Cardiac muscle cell (in vitro differentiated cells and primary cell): Measurements from ENCODE around the gene ZNF568. TPM values are rescaled to one million over a fixed set of nuclear protein-coding genes. Genes with fewer than 3 reads are reported as not detected.
A peak's percentile ranks its signal among the peaks of the same experiment; 100 is the strongest.

ENCODE experiments used
- DNase-seq, 2 donors: peaks; one replicate each; pipeline versions ENCODE4 v3.0.0 to v3.0.0-alpha.2; 2010 to 2017; ENCODE audit warnings: low read depth in 1 of 2, low spot score in 1 of 2
- H3K27ac ChIP-seq: fragments of 200-600 bp; sonication (generic); 2 replicates; pipeline ENCODE4 v1.5.1; 2016
- H3K27me3 ChIP-seq: fragments of 200-600 bp; sonication (generic); 2 replicates; pipeline ENCODE4 v1.6.0; 2016; ENCODE audit warnings: control low read depth
- H3K36me3 ChIP-seq: fragments of 200-600 bp; sonication (generic); 2 replicates; pipeline ENCODE4 v1.5.1; 2016; ENCODE audit warnings: control low read depth
- H3K4me1 ChIP-seq: fragments of 200-600 bp; sonication (generic); 2 replicates; pipeline ENCODE4 v1.8.1; 2017; ENCODE audit warnings: low read depth, mild to moderate bottlenecking, mixed run types
- H3K4me3 ChIP-seq: fragments of 200-600 bp; sonication (generic); 2 replicates; pipeline ENCODE4 v1.5.1; 2016; ENCODE audit warnings: mild to moderate bottlenecking
- H3K9me3 ChIP-seq: fragments of 200-600 bp; sonication (generic); 2 replicates; pipeline ENCODE4 v1.5.1; 2017; ENCODE audit warnings: low read depth, mild to moderate bottlenecking, control low read depth
- polyA plus RNA-seq: library from polyadenylated mRNA; unstranded; fragments of >200 nt; fragmentation: Nextera tagmentation; extraction: Ambion mirVana; gene quantifications from 2 replicates; pipeline ENCODE4 v1.2.1, GENCODE V29; 2016
- total RNA-seq: library from RNA; depleted of rRNA; stranded (reverse); fragments of >200 nt; gene quantifications from 2 replicates; pipeline ENCODE4 v1.2.3, GENCODE V29; 2016
- TF ChIP-seq, protein P1 (sequence below): IDR thresholded peaks from 2 replicates; pipeline ENCODE4 v1.5.1; 2012; ENCODE audit warnings: low read depth, mild to moderate bottlenecking, low read length

Gene ZNF568
- total and polyA plus RNA-seq, 2 experiments from 2014 or later = 11.7 to 16.6 TPM

- TF ChIP-seq, protein P1, sequence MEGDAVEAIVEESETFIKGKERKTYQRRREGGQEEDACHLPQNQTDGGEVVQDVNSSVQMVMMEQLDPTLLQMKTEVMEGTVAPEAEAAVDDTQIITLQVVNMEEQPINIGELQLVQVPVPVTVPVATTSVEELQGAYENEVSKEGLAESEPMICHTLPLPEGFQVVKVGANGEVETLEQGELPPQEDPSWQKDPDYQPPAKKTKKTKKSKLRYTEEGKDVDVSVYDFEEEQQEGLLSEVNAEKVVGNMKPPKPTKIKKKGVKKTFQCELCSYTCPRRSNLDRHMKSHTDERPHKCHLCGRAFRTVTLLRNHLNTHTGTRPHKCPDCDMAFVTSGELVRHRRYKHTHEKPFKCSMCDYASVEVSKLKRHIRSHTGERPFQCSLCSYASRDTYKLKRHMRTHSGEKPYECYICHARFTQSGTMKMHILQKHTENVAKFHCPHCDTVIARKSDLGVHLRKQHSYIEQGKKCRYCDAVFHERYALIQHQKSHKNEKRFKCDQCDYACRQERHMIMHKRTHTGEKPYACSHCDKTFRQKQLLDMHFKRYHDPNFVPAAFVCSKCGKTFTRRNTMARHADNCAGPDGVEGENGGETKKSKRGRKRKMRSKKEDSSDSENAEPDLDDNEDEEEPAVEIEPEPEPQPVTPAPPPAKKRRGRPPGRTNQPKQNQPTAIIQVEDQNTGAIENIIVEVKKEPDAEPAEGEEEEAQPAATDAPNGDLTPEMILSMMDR = no peak
- Histone ChIP-seq H3K27me3 (no peaks in the 10 kb centered on the region), H3K4me3 (peak overlapping the region; percentile 87), H3K36me3 (peaks cover 6% of the 10 kb centered on the region), H3K4me1 (no peaks in the 10 kb centered on the region), H3K27ac (peak overlapping the region; percentile 91), H3K9me3 (no peaks in the 10 kb centered on the region)
- DNase-seq = peak; percentile 6 to 46
These were observed 859 bp downstream of the ZNF568 start for GRCh38 chr19:36916991-36917390.

GRCh38 chr19:36918090-36918489 is 2.0 kb downstream of the ZNF568 start:
- Histone ChIP-seq H3K27ac (no peak overlapping the region), H3K4me3 (no peak overlapping the region), H3K36me3 (peaks cover 3% of the 10 kb centered on the region), H3K9me3 (no peaks in the 10 kb centered on the region), H3K4me1 (no peaks in the 10 kb centered on the region), H3K27me3 (no peaks in the 10 kb centered on the region)
- DNase-seq = no peak
- TF ChIP-seq, protein P1 = no peak

DNA sequence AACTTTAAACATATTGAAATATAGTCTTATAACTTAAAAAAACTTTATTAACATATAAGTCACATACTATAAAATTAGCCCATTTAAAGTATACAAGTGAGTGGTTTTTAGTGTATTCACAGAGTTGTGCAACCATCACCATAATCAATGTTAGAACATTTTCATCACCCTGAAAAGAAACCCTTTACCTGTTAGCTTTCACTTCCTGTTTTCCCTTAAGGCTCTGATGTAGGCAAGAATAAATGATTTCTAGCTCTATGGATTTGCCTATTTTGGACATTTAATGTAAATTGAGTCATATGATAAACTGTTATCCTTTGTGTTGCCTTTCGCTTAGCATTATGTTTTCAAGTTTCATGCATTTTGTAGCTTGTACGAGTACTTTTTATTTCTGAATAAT is 15.6 kb downstream of the ZNF568 start:
- DNase-seq = no peak
- H3K27ac ChIP-seq = no peak overlapping the region
- no peak overlapping the region for H3K4me3 ChIP-seq
- H3K36me3 ChIP-seq = peaks cover under 1% of the 10 kb centered on the region
- TF ChIP-seq, protein P1 = no peak
- H3K27me3 ChIP-seq = no peaks in the 10 kb centered on the region
- no peaks in the 10 kb centered on the region for H3K4me1 ChIP-seq
- no peaks in the 10 kb centered on the region for H3K9me3 ChIP-seq

DNA sequence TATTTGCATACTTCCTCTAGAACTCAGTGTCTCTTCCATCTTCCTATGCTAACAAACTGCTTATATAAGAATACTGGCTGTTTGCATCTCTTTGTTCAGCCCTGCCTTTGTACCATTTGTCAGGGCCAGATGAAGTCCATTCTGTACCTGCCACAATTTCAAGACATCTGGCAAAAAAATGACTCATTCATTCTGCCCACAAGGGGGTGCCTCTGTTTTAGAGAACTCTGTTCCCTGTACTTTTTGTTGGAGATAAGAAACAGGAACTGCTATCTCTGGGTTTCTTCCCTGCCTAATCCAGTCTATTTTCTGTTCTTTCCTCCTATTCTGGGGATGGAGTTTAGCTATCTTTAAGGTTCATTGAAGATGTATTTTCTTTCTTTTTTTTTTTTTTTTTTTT is 23.0 kb downstream of the ZNF568 start:
- H3K4me3 ChIP-seq = no peak overlapping the region
- H3K36me3 ChIP-seq = peaks cover 19% of the 10 kb centered on the region
- no peaks in the 10 kb centered on the region for H3K27me3 ChIP-seq
- no peaks in the 10 kb centered on the region for H3K4me1 ChIP-seq
- TF ChIP-seq, protein P1 = peak; percentile 13
- no peak overlapping the region for H3K27ac ChIP-seq
- DNase-seq = peak; percentile 4 to 13
- no peaks in the 10 kb centered on the region for H3K9me3 ChIP-seq

DNA sequence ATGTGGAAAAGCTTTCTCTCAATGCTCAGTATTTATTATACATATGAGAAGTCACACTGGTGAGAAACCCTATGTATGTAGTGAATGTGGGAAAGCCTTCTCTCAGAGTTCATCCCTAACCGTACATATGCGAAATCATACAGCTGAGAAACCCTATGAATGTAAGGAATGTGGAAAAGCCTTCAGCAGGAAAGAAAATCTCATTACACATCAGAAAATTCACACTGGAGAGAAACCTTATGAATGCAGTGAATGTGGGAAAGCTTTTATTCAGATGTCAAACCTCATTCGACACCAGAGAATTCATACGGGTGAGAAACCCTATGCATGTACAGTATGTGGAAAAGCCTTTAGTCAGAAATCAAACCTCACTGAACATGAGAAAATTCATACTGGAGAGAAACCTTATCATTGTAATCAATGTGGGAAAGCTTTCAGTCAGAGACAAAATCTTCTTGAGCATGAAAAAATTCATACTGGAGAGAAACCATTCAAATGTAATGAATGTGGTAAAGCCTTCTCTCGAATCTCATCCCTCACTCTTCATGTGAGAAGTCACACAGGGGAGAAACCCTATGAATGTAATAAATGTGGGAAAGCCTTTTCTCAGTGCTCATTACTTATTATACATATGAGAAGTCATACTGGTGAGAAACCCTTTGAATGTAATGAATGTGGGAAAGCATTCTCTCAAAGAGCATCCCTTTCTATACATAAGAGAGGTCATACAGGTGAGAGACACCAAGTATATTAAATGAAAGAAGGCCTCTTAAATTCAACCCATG is 34.4 kb downstream of the ZNF568 start:
- TF ChIP-seq, protein P1 = no peak
- no peak for DNase-seq
- no peak overlapping the region for H3K27ac ChIP-seq
- peaks cover 9% of the 10 kb centered on the region for H3K36me3 ChIP-seq
- no peaks in the 10 kb centered on the region for H3K27me3 ChIP-seq
- H3K4me3 ChIP-seq = no peak overlapping the region
- H3K4me1 ChIP-seq = no peaks in the 10 kb centered on the region
- H3K9me3 ChIP-seq = no peaks in the 10 kb centered on the region
